ENCODE results near the gene RMP24.
A peak's percentile ranks its signal among the peaks of the same experiment; 100 is the strongest.

RMP24 gene

DNA sequence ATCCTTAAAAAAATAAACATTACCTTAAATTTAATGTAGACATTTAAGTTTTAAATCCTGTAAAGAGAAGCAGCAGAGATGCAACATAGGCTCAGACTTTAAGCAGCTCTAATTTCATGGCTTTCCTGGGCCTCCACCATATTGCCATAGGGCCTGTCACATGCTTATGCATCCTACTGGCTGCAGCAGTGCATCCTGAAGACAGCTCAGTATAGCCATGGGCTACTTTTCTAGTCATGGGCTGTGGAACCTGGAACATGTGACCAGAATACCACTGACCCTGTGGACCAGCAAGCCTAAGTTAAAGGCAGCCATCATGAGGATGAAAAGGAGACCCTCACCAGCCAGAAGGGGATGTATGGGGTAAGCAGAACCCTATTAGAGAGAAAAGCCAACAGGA, 10.7 kb downstream of the RMP24 start:
- TF ChIP-seq, protein P1, sequence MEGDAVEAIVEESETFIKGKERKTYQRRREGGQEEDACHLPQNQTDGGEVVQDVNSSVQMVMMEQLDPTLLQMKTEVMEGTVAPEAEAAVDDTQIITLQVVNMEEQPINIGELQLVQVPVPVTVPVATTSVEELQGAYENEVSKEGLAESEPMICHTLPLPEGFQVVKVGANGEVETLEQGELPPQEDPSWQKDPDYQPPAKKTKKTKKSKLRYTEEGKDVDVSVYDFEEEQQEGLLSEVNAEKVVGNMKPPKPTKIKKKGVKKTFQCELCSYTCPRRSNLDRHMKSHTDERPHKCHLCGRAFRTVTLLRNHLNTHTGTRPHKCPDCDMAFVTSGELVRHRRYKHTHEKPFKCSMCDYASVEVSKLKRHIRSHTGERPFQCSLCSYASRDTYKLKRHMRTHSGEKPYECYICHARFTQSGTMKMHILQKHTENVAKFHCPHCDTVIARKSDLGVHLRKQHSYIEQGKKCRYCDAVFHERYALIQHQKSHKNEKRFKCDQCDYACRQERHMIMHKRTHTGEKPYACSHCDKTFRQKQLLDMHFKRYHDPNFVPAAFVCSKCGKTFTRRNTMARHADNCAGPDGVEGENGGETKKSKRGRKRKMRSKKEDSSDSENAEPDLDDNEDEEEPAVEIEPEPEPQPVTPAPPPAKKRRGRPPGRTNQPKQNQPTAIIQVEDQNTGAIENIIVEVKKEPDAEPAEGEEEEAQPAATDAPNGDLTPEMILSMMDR (IDR thresholded peaks at IDR 0.05; ENCODE audit: low read depth, low read length), result no peak
- no peak for DNase-seq
- peaks cover 15% of the 10 kb centered on the region; the same call in 1 of the 2 replicates for H3K36me3 ChIP-seq
- no peaks in the 10 kb centered on the region for H3K27me3 ChIP-seq
- no peaks in the 10 kb centered on the region for H3K9me3 ChIP-seq
- no peak overlapping the region for H3K4me3 ChIP-seq (ENCODE audit: low read depth, low read length)
- no peaks in the 10 kb centered on the region for H3K4me1 ChIP-seq

DNA sequence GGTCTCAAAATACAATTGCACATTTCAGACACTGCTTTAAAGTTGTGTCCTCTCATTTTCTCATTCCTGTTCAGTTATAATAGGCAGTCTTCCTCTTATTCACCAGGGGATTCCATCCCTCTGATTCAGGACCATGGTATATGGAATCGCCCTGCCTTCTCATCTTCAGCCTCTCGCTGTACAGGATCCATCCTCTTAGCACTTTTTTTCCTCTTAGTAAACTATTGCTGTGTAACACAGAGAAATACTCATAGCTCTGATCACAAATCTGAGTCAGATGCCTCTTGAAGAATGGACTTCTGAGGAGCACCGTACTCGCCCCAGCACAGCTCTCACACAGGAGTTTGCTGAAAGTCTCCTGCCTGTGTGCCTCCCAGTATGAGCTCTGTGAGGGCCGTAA, 11.3 kb downstream of the RMP24 start:
- H3K36me3 ChIP-seq, result peaks cover 10% of the 10 kb centered on the region; the same call in 1 of the 2 replicates
- H3K9me3 ChIP-seq, result no peaks in the 10 kb centered on the region
- H3K27me3 ChIP-seq, result no peaks in the 10 kb centered on the region
- no peak overlapping the region for H3K4me3 ChIP-seq (ENCODE audit: low read depth, low read length)
- no peak for DNase-seq
- TF ChIP-seq, protein P1 (IDR thresholded peaks at IDR 0.05; ENCODE audit: low read depth, low read length), result no peak
- no peaks in the 10 kb centered on the region for H3K4me1 ChIP-seq

DNA sequence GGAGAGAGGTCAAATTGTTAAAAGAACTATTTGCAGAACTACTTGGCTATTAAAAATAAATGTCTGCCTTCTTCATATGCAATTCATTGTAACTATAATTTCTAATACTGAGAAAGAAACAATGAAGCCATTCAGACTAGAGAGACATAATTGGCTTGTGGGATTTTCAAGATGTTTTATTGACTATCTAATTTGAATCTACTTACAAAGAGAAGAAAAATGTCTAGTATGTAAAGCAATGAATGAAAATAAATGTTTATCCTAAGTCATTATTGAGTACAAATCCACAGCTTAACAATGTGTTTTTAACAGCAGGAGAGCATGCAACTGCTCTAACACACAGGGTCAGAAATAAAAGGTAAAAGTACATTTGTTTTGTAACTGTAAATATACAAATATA, 19.2 kb downstream of the RMP24 start:
- Histone ChIP-seq H3K27me3 (no peaks in the 10 kb centered on the region), H3K36me3 (no peaks in the 10 kb centered on the region), H3K4me1 (no peaks in the 10 kb centered on the region), H3K9me3 (no peaks in the 10 kb centered on the region), H3K4me3 (ENCODE audit: low read depth, low read length) (no peak overlapping the region)
- TF ChIP-seq, protein P1 (IDR thresholded peaks at IDR 0.05; ENCODE audit: low read depth, low read length), result no peak
- DNase-seq, result no peak

DNA sequence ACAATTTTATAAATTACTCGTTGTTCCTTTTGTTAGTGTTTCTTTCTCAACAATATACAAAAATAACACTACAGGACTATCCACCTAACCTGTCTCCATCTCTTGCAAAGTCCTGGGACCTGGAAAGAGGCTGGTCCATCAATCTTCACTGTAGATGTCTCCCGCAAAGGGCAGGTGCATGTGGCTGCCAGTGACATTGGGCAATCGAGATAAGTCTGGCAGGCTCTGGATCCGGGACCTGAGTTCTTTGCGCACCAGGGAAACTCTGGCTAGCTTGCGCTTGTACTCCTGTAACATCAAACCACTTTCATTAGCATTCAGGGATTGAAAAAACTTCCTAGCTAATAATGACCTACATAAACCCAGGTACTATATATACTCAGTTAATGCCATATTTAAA, 20.5 kb downstream of the RMP24 start:
- H3K9me3 ChIP-seq, result no peaks in the 10 kb centered on the region
- no peaks in the 10 kb centered on the region for H3K27me3 ChIP-seq
- TF ChIP-seq, protein P1 (IDR thresholded peaks at IDR 0.05; ENCODE audit: low read depth, low read length), result no peak
- no peaks in the 10 kb centered on the region for H3K36me3 ChIP-seq
- no peaks in the 10 kb centered on the region for H3K4me1 ChIP-seq
- no peak overlapping the region for H3K4me3 ChIP-seq (ENCODE audit: low read depth, low read length)
- DNase-seq, result no peak

DNA sequence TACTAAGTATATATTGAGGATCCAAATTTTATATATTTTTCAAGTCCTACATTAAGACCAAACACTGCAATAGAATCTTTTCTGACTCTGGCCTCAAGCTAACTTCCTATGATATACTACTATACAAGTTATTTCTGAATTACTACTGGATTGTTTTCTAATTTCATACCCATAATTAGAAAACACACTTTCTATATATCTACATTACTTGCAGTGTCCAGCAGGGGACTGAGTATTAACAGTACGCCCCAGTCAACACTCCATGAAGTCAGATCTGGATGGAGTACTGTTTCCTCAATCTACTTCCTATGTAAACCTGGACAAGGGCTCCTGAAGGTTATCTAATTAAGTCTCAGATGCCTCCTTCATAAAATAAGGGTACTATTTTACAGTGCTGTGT, 26.5 kb downstream of the RMP24 start:
- no peaks in the 10 kb centered on the region for H3K4me1 ChIP-seq
- H3K36me3 ChIP-seq, result no peaks in the 10 kb centered on the region
- no peak overlapping the region for H3K4me3 ChIP-seq (ENCODE audit: low read depth, low read length)
- H3K9me3 ChIP-seq, result no peaks in the 10 kb centered on the region
- TF ChIP-seq, protein P1 (IDR thresholded peaks at IDR 0.05; ENCODE audit: low read depth, low read length), result peak; percentile 31
- DNase-seq, result no peak
- H3K27me3 ChIP-seq, result no peaks in the 10 kb centered on the region

DNA sequence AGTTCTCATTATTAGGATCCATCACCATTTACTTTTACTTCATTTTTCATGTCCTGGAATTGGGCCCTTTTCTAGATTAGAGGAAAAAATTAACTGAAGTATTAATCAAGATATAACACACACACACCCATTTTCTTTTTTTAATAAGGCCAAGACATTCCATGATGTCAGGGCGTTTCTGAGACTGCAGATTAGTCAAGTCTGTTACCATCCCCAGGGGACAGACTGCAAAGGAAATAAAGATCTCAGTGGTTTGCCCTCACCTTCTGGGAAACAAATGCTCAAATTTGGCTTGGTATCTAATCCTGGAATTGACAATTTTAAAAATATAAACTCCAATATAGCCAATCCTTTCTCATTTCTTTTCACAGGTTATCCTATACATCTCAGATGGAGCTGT, 27.4 kb downstream of the RMP24 start:
- no peaks in the 10 kb centered on the region for H3K9me3 ChIP-seq
- DNase-seq, result no peak
- no peaks in the 10 kb centered on the region for H3K4me1 ChIP-seq
- TF ChIP-seq, protein P1 (IDR thresholded peaks at IDR 0.05; ENCODE audit: low read depth, low read length), result no peak
- no peaks in the 10 kb centered on the region for H3K27me3 ChIP-seq
- no peaks in the 10 kb centered on the region for H3K36me3 ChIP-seq
- H3K4me3 ChIP-seq (ENCODE audit: low read depth, low read length), result no peak overlapping the region
